ENCODE measurements around the gene SETD6.
"Not testable (repeated sequence)": the region's sequence is repeated elsewhere in the genome, so short reads cannot be mapped to it uniquely, and the experiment has no call there.

The SETD6 gene

DNA sequence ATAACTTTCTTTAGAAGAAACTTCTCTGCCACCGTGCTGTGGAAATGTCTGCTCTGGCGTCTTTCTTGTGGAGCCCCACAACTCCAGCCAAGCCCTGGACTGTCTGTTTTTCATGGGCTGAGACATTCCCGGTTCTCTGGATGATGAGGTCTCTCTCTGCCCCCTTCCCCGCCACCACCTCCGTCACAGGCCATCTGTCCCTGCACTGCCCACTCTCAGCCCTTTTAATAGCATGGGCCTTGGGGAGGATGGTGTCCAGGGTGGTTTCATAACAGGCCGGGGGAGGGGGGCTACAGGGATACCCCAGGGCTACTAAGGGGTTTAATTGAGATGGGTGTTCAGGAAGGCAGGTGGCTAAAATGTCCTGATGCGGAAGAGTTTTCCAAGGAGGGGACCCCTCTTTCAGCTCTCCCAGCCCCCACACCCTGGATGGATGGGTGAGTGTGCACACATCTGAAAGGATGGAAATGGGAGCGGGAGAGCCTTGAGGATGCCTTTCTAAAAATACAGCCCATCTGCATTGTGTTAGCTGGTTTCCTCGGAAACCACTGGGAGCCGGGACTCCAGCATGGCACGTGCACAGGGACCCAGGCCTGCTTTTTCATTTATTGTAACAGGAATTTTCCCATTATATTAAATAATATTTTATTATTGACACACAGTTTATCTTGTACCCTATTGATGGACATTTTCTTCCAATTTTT, 30.0 kb upstream of the SETD6 start:
- no peak overlapping the region for H3K4me3 Mint-ChIP-seq
- no peaks in the 10 kb centered on the region for H3K4me1 Mint-ChIP-seq (ENCODE audit: low read depth)
- no peaks in the 10 kb centered on the region for H3K9me3 Mint-ChIP-seq
- no peak overlapping the region for H3K27ac Mint-ChIP-seq
- no peaks in the 10 kb centered on the region for H3K36me3 Mint-ChIP-seq (ENCODE audit: low read depth)
- peaks cover 33% of the 10 kb centered on the region for H3K27me3 Mint-ChIP-seq
- intact Hi-C loops (cut with micrococcal nuclease) = no loop called here

- no peaks in the 10 kb centered on the region for H3K4me1 Mint-ChIP-seq (ENCODE audit: low read depth)
- no peaks in the 10 kb centered on the region for H3K9me3 Mint-ChIP-seq
- H3K27ac Mint-ChIP-seq = no peak overlapping the region
- H3K27me3 Mint-ChIP-seq = peaks cover 27% of the 10 kb centered on the region
- intact Hi-C loops (cut with micrococcal nuclease) = loop anchor here (1.0 kb wide), 1 partner anchor 151 kb away; no protein-coding TSS in a partner anchor
- H3K36me3 Mint-ChIP-seq (ENCODE audit: low read depth) = no peaks in the 10 kb centered on the region
- H3K4me3 Mint-ChIP-seq = no peak overlapping the region
These were observed 27.6 kb upstream of the SETD6 start for GRCh38 chr16:58487566-58488351.

GRCh38 chr16:58488531-58488930, 26.8 kb upstream of the SETD6 start:
- intact Hi-C loops (cut with micrococcal nuclease) = no loop called here
- peaks cover 29% of the 10 kb centered on the region for H3K27me3 Mint-ChIP-seq

DNA sequence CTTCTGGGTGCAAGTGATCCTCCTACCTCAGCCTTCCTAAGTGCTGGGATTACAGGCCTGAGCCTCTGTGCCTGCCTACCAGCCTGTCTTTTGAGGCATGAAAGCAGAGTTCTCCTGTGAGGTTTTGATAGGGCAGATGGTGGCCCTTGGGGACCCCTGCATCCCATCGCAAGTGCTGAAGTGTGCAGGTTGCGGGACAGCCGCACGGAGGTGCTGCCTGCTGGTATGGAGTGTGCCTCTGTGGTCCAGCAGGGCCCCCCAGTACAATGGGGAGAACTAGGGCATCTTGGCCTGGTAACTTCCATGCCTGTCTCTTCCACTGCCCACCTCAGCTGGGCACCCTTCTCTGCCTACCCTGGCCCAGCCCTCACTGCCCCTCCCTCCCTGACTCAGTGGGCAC, 25.3 kb upstream of the SETD6 start:
- Mint-ChIP-seq H3K27me3 (peaks cover 32% of the 10 kb centered on the region), H3K27ac (no peak overlapping the region)

More at GRCh38 chr16:58488531-58488930, 26.8 kb upstream of the SETD6 start:
- no peaks in the 10 kb centered on the region for H3K36me3 Mint-ChIP-seq (ENCODE audit: low read depth)
- H3K4me3 Mint-ChIP-seq = no peak overlapping the region
- no peaks in the 10 kb centered on the region for H3K4me1 Mint-ChIP-seq (ENCODE audit: low read depth)
- H3K27ac Mint-ChIP-seq = no peak overlapping the region
- H3K9me3 Mint-ChIP-seq = no peaks in the 10 kb centered on the region

DNA sequence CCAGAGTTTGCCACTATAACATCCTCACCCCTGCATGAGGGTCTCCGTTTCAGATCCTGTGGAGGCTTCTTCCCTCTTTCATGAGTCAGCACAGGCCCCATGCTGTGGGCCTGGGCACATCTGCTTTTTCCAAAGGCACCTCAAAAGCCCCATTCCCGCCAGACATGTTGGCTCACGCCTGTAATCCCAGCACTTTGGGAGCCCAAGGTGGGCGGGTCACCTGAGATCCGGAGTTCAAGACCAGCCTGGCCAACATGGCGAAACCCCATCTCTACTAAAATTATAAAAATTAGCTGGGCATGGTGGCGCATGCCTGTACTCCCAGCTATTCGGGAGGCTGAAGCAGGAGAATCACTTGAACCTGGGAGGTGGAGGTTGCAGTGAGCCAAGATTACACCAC, 24.8 kb upstream of the SETD6 start:
- H3K4me3 Mint-ChIP-seq; intact Hi-C loops (cut with micrococcal nuclease); H3K9me3 Mint-ChIP-seq: not testable (repeated sequence)

More for the DNA sequence above, 25.3 kb upstream of the SETD6 start:
- Mint-ChIP-seq H3K9me3 (no peaks in the 10 kb centered on the region), H3K36me3 (ENCODE audit: low read depth) (no peaks in the 10 kb centered on the region), H3K4me1 (ENCODE audit: low read depth) (no peaks in the 10 kb centered on the region), H3K4me3 (no peak overlapping the region)
- intact Hi-C loops (cut with micrococcal nuclease) = no loop called here

GRCh38 chr16:58492066-58492465, 23.3 kb upstream of the SETD6 start:
- H3K36me3 Mint-ChIP-seq (ENCODE audit: low read depth) = no peaks in the 10 kb centered on the region
- H3K27me3 Mint-ChIP-seq = peaks cover 32% of the 10 kb centered on the region
- H3K4me3 Mint-ChIP-seq = no peak overlapping the region
- H3K27ac Mint-ChIP-seq = no peak overlapping the region
- H3K9me3 Mint-ChIP-seq = no peaks in the 10 kb centered on the region
- intact Hi-C loops (cut with micrococcal nuclease) = no loop called here
- peaks cover 5% of the 10 kb centered on the region for H3K4me1 Mint-ChIP-seq (ENCODE audit: low read depth)

More for the DNA sequence above, 24.8 kb upstream of the SETD6 start:
- H3K27ac Mint-ChIP-seq; H3K36me3 Mint-ChIP-seq (ENCODE audit: low read depth); H3K4me1 Mint-ChIP-seq (ENCODE audit: low read depth): not testable (repeated sequence)
- peaks cover 35% of the 10 kb centered on the region for H3K27me3 Mint-ChIP-seq

DNA sequence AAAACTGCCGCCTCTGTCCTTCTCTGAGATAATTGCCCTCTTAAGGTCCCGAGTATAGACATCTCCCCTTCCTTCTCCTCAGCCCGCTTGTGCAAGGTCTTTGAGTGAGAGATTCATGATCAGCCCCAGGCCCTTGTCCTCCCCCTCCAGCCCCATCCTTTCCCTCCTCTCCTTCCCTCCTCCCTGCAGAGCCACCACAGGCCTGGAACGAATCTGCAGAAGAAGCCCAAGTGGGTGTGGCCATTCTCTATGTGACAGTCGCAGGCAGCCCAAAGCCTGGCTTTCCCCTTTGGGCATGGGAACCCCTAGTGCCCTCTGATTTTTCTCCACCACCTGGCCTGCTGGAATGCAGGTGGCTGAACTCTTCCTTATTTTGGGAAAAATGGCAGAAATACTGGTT, 22.6 kb upstream of the SETD6 start:
- H3K36me3 Mint-ChIP-seq (ENCODE audit: low read depth) = no peaks in the 10 kb centered on the region
- H3K4me3 Mint-ChIP-seq = no peak overlapping the region
- H3K4me1 Mint-ChIP-seq (ENCODE audit: low read depth) = peaks cover 5% of the 10 kb centered on the region
- peaks cover 31% of the 10 kb centered on the region for H3K27me3 Mint-ChIP-seq
- intact Hi-C loops (cut with micrococcal nuclease) = no loop called here
- H3K27ac Mint-ChIP-seq = no peak overlapping the region
- H3K9me3 Mint-ChIP-seq = no peaks in the 10 kb centered on the region

DNA sequence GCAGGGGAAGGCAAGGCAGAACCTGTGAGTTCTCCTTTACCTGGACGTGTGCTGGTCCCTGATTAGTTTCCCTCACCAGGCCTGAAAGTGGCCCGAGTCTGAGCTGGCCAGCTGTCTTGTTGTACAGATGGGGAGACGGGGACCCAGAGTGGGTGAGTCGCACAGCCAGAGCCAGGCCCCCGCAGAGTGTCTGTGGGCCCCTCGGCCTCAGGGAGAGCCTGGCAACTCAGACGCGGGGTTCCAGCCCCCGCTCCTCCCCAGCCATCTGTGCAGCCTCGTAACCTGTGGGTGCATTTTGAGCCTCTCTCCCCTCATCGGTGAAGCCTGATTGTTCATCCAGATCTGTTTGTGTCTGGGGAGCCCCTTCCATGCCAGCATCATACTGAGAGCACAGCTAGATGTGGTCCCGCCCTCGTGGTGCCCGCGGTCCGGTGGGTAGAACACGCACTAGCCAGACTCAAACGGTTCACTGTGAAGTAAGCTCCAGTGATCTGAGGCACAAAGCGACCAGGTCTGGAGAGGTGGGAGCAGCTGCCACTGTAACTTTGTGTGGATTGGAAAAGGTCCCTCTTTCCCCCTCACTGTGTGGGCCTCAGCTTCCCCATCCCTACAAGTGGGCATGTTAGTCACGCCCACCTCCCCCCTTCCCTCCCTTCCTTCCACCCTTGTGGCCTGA, 21.4 kb upstream of the SETD6 start:
- intact Hi-C loops (cut with micrococcal nuclease) = no loop called here
- Mint-ChIP-seq H3K4me1 (ENCODE audit: low read depth) (peaks cover 5% of the 10 kb centered on the region), H3K27ac (no peak overlapping the region)

DNA sequence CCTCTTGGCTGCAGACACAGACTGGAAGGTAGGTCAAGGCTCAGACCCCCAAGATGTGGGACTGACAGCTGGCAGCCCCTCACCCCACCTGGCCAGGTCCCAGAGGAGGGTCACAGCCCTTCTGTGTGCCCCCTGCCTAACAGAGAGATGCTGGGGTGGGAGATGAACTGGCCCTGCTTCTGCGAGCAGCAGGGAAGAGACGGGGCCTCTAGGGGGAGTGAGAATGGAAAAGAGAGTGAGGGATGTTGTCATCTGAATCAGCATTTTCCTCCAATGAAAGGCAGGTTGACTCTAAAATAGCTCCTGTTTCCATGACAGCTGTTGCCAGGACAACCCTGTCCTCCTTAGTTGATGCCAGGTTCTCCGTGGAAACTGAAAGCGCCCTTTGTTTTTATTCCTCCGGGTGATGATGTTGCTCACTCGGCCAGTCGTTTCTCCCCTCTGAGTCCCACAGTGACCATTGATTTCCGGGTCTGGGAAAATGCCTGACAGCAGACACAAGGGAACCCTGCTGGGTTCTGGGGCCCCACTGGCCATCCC, 20.3 kb upstream of the SETD6 start:
- H3K27me3 Mint-ChIP-seq = peaks cover 46% of the 10 kb centered on the region
- H3K27ac Mint-ChIP-seq = no peak overlapping the region
- no peaks in the 10 kb centered on the region for H3K36me3 Mint-ChIP-seq (ENCODE audit: low read depth)
- H3K9me3 Mint-ChIP-seq = no peaks in the 10 kb centered on the region
- intact Hi-C loops (cut with micrococcal nuclease) = no loop called here
- H3K4me3 Mint-ChIP-seq = no peak overlapping the region
- H3K4me1 Mint-ChIP-seq (ENCODE audit: low read depth) = peaks cover 5% of the 10 kb centered on the region

More for the DNA sequence above, 21.4 kb upstream of the SETD6 start:
- Mint-ChIP-seq H3K9me3 (no peaks in the 10 kb centered on the region), H3K27me3 (peaks cover 39% of the 10 kb centered on the region), H3K36me3 (ENCODE audit: low read depth) (no peaks in the 10 kb centered on the region), H3K4me3 (no peak overlapping the region)

DNA sequence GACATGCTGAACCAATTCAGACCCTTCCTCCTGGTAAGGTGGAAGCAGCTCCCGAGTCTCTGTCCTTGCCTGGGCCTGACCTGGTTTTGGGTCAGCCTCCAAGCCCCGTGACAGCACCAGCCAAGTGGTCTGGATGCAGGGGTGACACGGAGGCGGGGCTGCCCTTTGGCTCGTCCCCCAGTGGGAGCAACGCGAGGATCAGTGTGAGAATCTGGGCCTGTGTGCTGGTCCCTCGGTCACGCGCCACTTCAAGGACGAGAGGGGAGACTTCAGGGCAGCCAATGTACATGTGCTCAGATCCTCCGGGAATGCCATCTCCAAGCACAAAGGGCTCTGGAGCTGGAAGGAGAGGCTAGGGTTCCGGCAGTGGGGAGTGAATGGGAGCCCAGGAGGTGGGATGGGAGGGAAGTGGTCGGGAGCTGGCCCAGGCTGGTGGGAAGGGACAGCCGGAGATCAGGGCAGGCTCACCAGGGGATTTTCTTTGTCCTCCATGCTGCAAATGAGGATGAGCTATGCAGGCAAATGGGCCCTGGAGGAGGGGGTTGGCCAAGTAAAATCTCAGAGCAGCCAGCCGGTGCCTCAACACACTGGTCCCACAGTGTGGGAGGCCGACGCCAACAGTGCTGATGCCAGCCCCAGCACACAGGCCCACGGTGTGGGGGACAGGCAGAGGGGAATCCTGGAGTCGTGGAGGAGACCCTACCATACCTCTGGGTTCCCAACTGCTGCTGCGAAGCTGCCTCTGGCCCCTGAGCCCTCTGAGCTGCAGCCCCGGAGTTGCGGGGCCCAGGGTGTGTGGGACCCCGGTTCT, 19.6 kb upstream of the SETD6 start:
- no peak overlapping the region for H3K4me3 Mint-ChIP-seq
- no peaks in the 10 kb centered on the region for H3K9me3 Mint-ChIP-seq
- intact Hi-C loops (cut with micrococcal nuclease) = no loop called here
- no peaks in the 10 kb centered on the region for H3K36me3 Mint-ChIP-seq (ENCODE audit: low read depth)
- H3K27me3 Mint-ChIP-seq = peaks cover 53% of the 10 kb centered on the region
- H3K4me1 Mint-ChIP-seq (ENCODE audit: low read depth) = peaks cover 9% of the 10 kb centered on the region
- no peak overlapping the region for H3K27ac Mint-ChIP-seq

- H3K27ac Mint-ChIP-seq = peak overlapping the region; percentile 21
- peaks cover 68% of the 10 kb centered on the region for H3K27me3 Mint-ChIP-seq
- peaks cover 18% of the 10 kb centered on the region for H3K4me1 Mint-ChIP-seq (ENCODE audit: low read depth)
- no peaks in the 10 kb centered on the region for H3K9me3 Mint-ChIP-seq
- no peaks in the 10 kb centered on the region for H3K36me3 Mint-ChIP-seq (ENCODE audit: low read depth)
- H3K4me3 Mint-ChIP-seq = no peak overlapping the region
- intact Hi-C loops (cut with micrococcal nuclease) = no loop called here
These were observed 17.8 kb upstream of the SETD6 start for GRCh38 chr16:58497468-58497867.

DNA sequence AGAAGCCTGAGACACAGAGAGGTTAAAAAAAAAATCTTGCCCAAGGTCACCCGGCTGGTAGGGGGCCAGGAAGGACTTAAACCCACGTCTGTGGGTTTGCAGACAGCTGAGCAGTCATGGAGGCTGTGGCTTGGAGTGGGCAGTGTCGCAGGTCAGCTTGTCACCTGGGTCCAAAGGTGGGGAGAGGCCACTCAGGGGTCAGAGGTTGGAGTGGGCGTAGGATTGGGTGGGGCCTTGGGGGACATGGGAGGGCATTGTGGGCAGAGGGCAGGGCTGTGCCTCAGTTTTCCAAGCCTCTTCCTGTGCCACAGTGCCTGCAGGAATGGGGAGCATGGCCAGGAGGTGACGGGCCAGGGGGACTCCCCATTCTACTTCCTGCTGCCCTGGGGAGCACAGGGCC, 17.4 kb upstream of the SETD6 start:
- Mint-ChIP-seq H3K9me3 (no peaks in the 10 kb centered on the region), H3K4me1 (ENCODE audit: low read depth) (peaks cover 18% of the 10 kb centered on the region), H3K27ac (peak overlapping the region; percentile 21), H3K4me3 (no peak overlapping the region), H3K36me3 (ENCODE audit: low read depth) (no peaks in the 10 kb centered on the region), H3K27me3 (peaks cover 70% of the 10 kb centered on the region)
- intact Hi-C loops (cut with micrococcal nuclease) = no loop called here

- peaks cover 18% of the 10 kb centered on the region for H3K4me1 Mint-ChIP-seq (ENCODE audit: low read depth)
- no peak overlapping the region for H3K27ac Mint-ChIP-seq
- H3K36me3 Mint-ChIP-seq (ENCODE audit: low read depth) = no peaks in the 10 kb centered on the region
- peaks cover 73% of the 10 kb centered on the region for H3K27me3 Mint-ChIP-seq
- no peak overlapping the region for H3K4me3 Mint-ChIP-seq
- H3K9me3 Mint-ChIP-seq = no peaks in the 10 kb centered on the region
- intact Hi-C loops (cut with micrococcal nuclease) = no loop called here
These were observed 16.8 kb upstream of the SETD6 start for GRCh38 chr16:58498341-58499091.
